H1 (cell line): ENCODE data around the gene CDKL1. TPM values are rescaled to one million over a fixed set of nuclear protein-coding genes. Genes with fewer than 3 reads are reported as not detected.

ENCODE experiments used
- CTCF ChIA-PET: fragments of 300-600 bp; sonication (Branson Sonifier 250); formaldehyde crosslinking; loops from one replicate; lab custom pipeline; 2021; ENCODE audit not compliant: partially characterized antibody; lab: Charles Lee
- POLR2A ChIA-PET: fragments of 300-600 bp; sonication (Branson Sonifier 250); formaldehyde crosslinking; loops from one replicate; lab custom pipeline; 2021; ENCODE audit warnings: inconsistent platforms; ENCODE audit not compliant: partially characterized antibody; lab: Charles Lee
- DNase-seq, 2 experiments: peaks; one replicate each; pipeline versions ENCODE4 v3.0.0 to v3.0.0-alpha.2; 2010 to 2022; ENCODE audit warnings: low spot score in 2 of 2, low read depth in 1 of 2, mixed read lengths in 1 of 2
- FAIRE-seq: peaks from 2 replicates; lab custom pipeline; 2011; peaks lifted over from hg19 to GRCh38; lab: Jason Lieb, UNC
- H2AFZ ChIP-seq: 2 replicates; pipeline ENCODE4 v1.8.1; 2012; ENCODE audit warnings: low read length, inconsistent platforms
- H2AK5ac ChIP-seq: 2 replicates; pipeline ENCODE4 v1.6.1; 2013; ENCODE audit warnings: low read depth, low read length
- H2BK120ac ChIP-seq: replicated peaks from 2 replicates; pipeline ENCODE3; 2013; ENCODE audit warnings: low read depth, low read length, inconsistent platforms
- H2BK12ac ChIP-seq: 2 replicates; pipeline ENCODE4 v1.6.1; 2013; ENCODE audit warnings: low read depth, low read length
- H2BK15ac ChIP-seq: 2 replicates; pipeline ENCODE4 v1.6.1; 2013; ENCODE audit warnings: low read length
- H2BK20ac ChIP-seq: 2 replicates; pipeline ENCODE4 v1.6.1; 2013; ENCODE audit warnings: low read length
- H2BK5ac ChIP-seq: 2 replicates; pipeline ENCODE4 v1.6.1; 2013; ENCODE audit warnings: low read depth, low read length
- H3K14ac ChIP-seq: 2 replicates; pipeline ENCODE4 v1.6.1; 2013; ENCODE audit warnings: inconsistent platforms; ENCODE audit not compliant: insufficient read length
- H3K18ac ChIP-seq: 2 replicates; pipeline ENCODE4 v1.6.1; 2013; ENCODE audit warnings: low read length; ENCODE audit errors: extremely low read depth
- H3K23ac ChIP-seq: 2 replicates; pipeline ENCODE4 v1.6.1; 2013; ENCODE audit warnings: inconsistent platforms; ENCODE audit not compliant: insufficient read length
- H3K23me2 ChIP-seq: 2 replicates; pipeline ENCODE4 v1.6.1; 2013; ENCODE audit warnings: low read depth, low read length
- H3K27ac ChIP-seq: 2 replicates; pipeline ENCODE4 v1.6.1; 2011; ENCODE audit warnings: low read depth, low read length, inconsistent platforms
- H3K27me3 ChIP-seq, 4 experiments: replicated peaks in 1 of 4; 1 replicate in 1 of 4; 2 replicates in 3 of 4; pipeline versions ENCODE4 v1.6.1 to v1.8.1; 2011 to 2013; ENCODE audit warnings: low read length in 3 of 4, mild to moderate bottlenecking in 3 of 4, inconsistent platforms in 2 of 4, mixed read lengths in 2 of 4, moderate library complexity in 1 of 4; ENCODE audit not compliant: control insufficient read depth in 3 of 4, insufficient read depth in 3 of 4; ENCODE audit errors: extremely low read depth in 1 of 4
- H3K36me3 ChIP-seq, 4 experiments: 2 replicates each; pipeline versions ENCODE4 v1.6.1 to v1.8.1; 2011 to 2013; ENCODE audit warnings: mild to moderate bottlenecking in 4 of 4, low read length in 3 of 4, moderate library complexity in 2 of 4, control low read depth in 1 of 4, inconsistent platforms in 1 of 4; ENCODE audit not compliant: insufficient read depth in 4 of 4, control insufficient read depth in 2 of 4
- H3K4ac ChIP-seq: replicated peaks from 2 replicates; pipeline ENCODE3; 2013; ENCODE audit warnings: low read length, low read depth, mixed read lengths, inconsistent platforms; ENCODE audit not compliant: insufficient read length
- H3K4me1 ChIP-seq, 4 experiments: replicated peaks in 1 of 4; 1 replicate in 1 of 4; 2 replicates in 3 of 4; pipeline versions ENCODE4 v1.6.1 to v1.8.1; 2011 to 2013; ENCODE audit warnings: low read length in 3 of 4, inconsistent platforms in 2 of 4, mixed read lengths in 1 of 4; ENCODE audit not compliant: insufficient read depth in 4 of 4, control insufficient read depth in 3 of 4
- H3K4me2 ChIP-seq, 2 experiments: 2 replicates each; pipeline versions ENCODE4 v1.6.1 to v1.8.1; 2011 to 2013; ENCODE audit warnings: low read depth in 2 of 2, low read length in 2 of 2, control low read depth in 1 of 2, inconsistent platforms in 1 of 2, mild to moderate bottlenecking in 1 of 2; ENCODE audit not compliant: insufficient read depth in 1 of 2
- H3K4me3 ChIP-seq, 4 experiments: fragments of 200-600, 300-600 bp in 1 of 4; sonication (generic), shearing (Covaris generic), sonication (Bioruptor Twin) in 1 of 4; 2 replicates each; pipeline versions ENCODE4 v1.5.1 to v1.8.1; 2011 to 2016; ENCODE audit warnings: low read length in 4 of 4, low read depth in 3 of 4, control low read depth in 2 of 4, inconsistent platforms in 2 of 4, mild to moderate bottlenecking in 2 of 4, mixed read lengths in 1 of 4, moderate library complexity in 1 of 4; ENCODE audit not compliant: insufficient read depth in 2 of 4; ENCODE audit errors: extremely low read depth in 1 of 4
- H3K56ac ChIP-seq: replicated peaks from 2 replicates; pipeline ENCODE3; 2013; ENCODE audit warnings: low read depth, mild to moderate bottlenecking, mixed read lengths, low read length, inconsistent platforms; ENCODE audit not compliant: insufficient read length
- H3K79me1 ChIP-seq: 2 replicates; pipeline ENCODE4 v1.6.1; 2013; ENCODE audit warnings: low read depth, low read length, control low read depth
- H3K79me2 ChIP-seq, 2 experiments: 2 replicates each; pipeline versions ENCODE4 v1.6.1 to v1.8.1; 2012 to 2013; ENCODE audit warnings: low read length in 2 of 2, mild to moderate bottlenecking in 2 of 2, inconsistent platforms in 1 of 2; ENCODE audit not compliant: insufficient read depth in 2 of 2, control insufficient read depth in 1 of 2
- H3K9ac ChIP-seq, 4 experiments: replicated peaks in 1 of 4; 1 replicate in 1 of 4; 2 replicates in 3 of 4; pipeline versions ENCODE4 v1.6.1 to v1.8.1; 2011 to 2013; ENCODE audit warnings: low read depth in 3 of 4, low read length in 3 of 4, control low read depth in 2 of 4, mild to moderate bottlenecking in 2 of 4, moderate library complexity in 2 of 4, inconsistent platforms in 1 of 4; ENCODE audit errors: extremely low read depth in 1 of 4
- H3K9me3 ChIP-seq, 2 experiments: 2 replicates each; pipeline versions ENCODE4 v1.6.1 to v1.8.1; 2012 to 2013; ENCODE audit warnings: mild to moderate bottlenecking in 2 of 2, moderate library complexity in 2 of 2, control low read depth in 1 of 2, inconsistent platforms in 1 of 2, low read depth in 1 of 2, low read length in 1 of 2, mixed read lengths in 1 of 2; ENCODE audit not compliant: insufficient read depth in 2 of 2
- H4K20me1 ChIP-seq, 2 experiments: replicated peaks in 1 of 2; 2 replicates each; pipeline versions ENCODE3 to v1.8.1; 2011 to 2013; ENCODE audit warnings: inconsistent platforms in 2 of 2, low read length in 2 of 2, mild to moderate bottlenecking in 1 of 2; ENCODE audit not compliant: insufficient read depth in 2 of 2, control insufficient read depth in 1 of 2
- H4K5ac ChIP-seq: 2 replicates; pipeline ENCODE4 v1.6.1; 2013; ENCODE audit warnings: low read length, low read depth, mixed read lengths, inconsistent platforms; ENCODE audit not compliant: insufficient read length
- H4K8ac ChIP-seq: 2 replicates; pipeline ENCODE4 v1.8.0; 2013; ENCODE audit warnings: mild to moderate bottlenecking, moderate library complexity, low read length, inconsistent platforms; ENCODE audit not compliant: insufficient read depth; ENCODE audit errors: extremely low read depth
- H4K91ac ChIP-seq: replicated peaks from 2 replicates; pipeline ENCODE3; 2013; ENCODE audit warnings: low read length, mixed read lengths, inconsistent platforms; ENCODE audit not compliant: insufficient read length
- CHD2 ChIP-seq: IDR thresholded peaks from 2 replicates; pipeline ENCODE4 v1.6.1; 2012; ENCODE audit warnings: low read length, improper control_type of control experiment
- CREB1 ChIP-seq: IDR thresholded peaks from 2 replicates; pipeline ENCODE4 v1.6.1; 2012; ENCODE audit warnings: inconsistent platforms
- EP300 ChIP-seq, 2 experiments: IDR thresholded peaks; 1 replicate in 1 of 2; 2 replicates in 1 of 2; pipeline ENCODE4 v1.6.1; 2011 to 2012; ENCODE audit warnings: low read depth in 2 of 2, low read length in 2 of 2, mild to moderate bottlenecking in 2 of 2, borderline replicate concordance in 1 of 2, inconsistent platforms in 1 of 2, moderate library complexity in 1 of 2
- HDAC6 ChIP-seq: IDR thresholded peaks from one replicate; pipeline ENCODE4 v1.7.1; 2012; ENCODE audit warnings: low read depth, mild to moderate bottlenecking, inconsistent platforms, low read length, moderate library complexity
- NANOG ChIP-seq: IDR thresholded peaks from 2 replicates; pipeline ENCODE4 v1.6.1; 2011; ENCODE audit warnings: low read length, low read depth, mild to moderate bottlenecking, inconsistent platforms; ENCODE audit not compliant: insufficient read depth, poor library complexity, severe bottlenecking
- POLR2A ChIP-seq, 2 experiments: IDR thresholded peaks; 1 replicate in 1 of 2; 2 replicates in 1 of 2; pipeline ENCODE4 v1.6.1; 2011; ENCODE audit warnings: low read depth in 2 of 2, low read length in 2 of 2, mild to moderate bottlenecking in 2 of 2; ENCODE audit errors: control extremely low read depth in 1 of 2
- POLR2AphosphoS5 ChIP-seq: IDR thresholded peaks from 2 replicates; pipeline ENCODE4 v1.6.1; 2011; ENCODE audit warnings: low read depth, low read length
- RNF2 ChIP-seq: fragments of 200-900, 300-1000 bp; sonication (generic); IDR thresholded peaks from 2 replicates; pipeline ENCODE4 v1.7.1; 2016; ENCODE audit warnings: borderline replicate concordance, low read depth, mild to moderate bottlenecking, antibody characterized with exemption, low read length; ENCODE audit not compliant: poor library complexity, severe bottlenecking; ENCODE audit errors: missing control alignments
- SAP30 ChIP-seq: fragments of 300-600 bp; sonication (generic); IDR thresholded peaks from 2 replicates; pipeline ENCODE4 v1.7.1; 2012; ENCODE audit warnings: low read length, moderate library complexity, mild to moderate bottlenecking, inconsistent platforms; ENCODE audit not compliant: insufficient read depth, insufficient replicate concordance
- WGBS, 2 experiments: shearing (Covaris generic) in 1 of 2; methylation state at CpG; one replicate each; pipeline versions ENCODE4 v1.1.6 to v1.1.7; 2013 to 2015; ENCODE audit warnings: low lambda C conversion rate in 2 of 2, mixed read lengths in 2 of 2, inconsistent platforms in 1 of 2, low coverage in 1 of 2, missing lambda C conversion rate in 1 of 2; ENCODE audit not compliant: insufficient replicate concordance in 2 of 2, insufficient coverage in 1 of 2, insufficient read length in 1 of 2; ENCODE audit errors: extremely low coverage in 1 of 2, missing lambda C conversion rate in 1 of 2; 5-methylcytosine and 5-hydroxymethylcytosine counted together
- polyA plus RNA-seq, 7 experiments: library from polyadenylated mRNA; depleted of rRNA in 3 of 7; stranded (reverse) in 5 of 7; unstranded in 2 of 7; fragments of >200 nt in 5 of 7; fragments of 200-250 nt in 2 of 7; gene quantifications; 1 replicate in 5 of 7; 2 replicates in 1 of 7; 4 replicates in 1 of 7; pipeline versions ENCODE4 v1.2.1 to v1.2.3, GENCODE V29; 2011 to 2013; ENCODE audit warnings: missing spikeins in 2 of 7, mixed read lengths in 2 of 7
- total RNA-seq: library from RNA; stranded (reverse); fragmentation: NEBNext Ultra II Directional; extraction: Animal tissue kit (Norgen Biotek cat#: 25700); gene quantifications from 2 replicates; pipeline ENCODE4 v1.2.1, GENCODE V29; 2021

CDKL1 gene
- total and polyA plus RNA-seq, 2 of the 8 experiments (the other 6 are each of a cell fraction or from before 2014, with no cell fraction given) = 1.2 to 2.2 TPM

DNA sequence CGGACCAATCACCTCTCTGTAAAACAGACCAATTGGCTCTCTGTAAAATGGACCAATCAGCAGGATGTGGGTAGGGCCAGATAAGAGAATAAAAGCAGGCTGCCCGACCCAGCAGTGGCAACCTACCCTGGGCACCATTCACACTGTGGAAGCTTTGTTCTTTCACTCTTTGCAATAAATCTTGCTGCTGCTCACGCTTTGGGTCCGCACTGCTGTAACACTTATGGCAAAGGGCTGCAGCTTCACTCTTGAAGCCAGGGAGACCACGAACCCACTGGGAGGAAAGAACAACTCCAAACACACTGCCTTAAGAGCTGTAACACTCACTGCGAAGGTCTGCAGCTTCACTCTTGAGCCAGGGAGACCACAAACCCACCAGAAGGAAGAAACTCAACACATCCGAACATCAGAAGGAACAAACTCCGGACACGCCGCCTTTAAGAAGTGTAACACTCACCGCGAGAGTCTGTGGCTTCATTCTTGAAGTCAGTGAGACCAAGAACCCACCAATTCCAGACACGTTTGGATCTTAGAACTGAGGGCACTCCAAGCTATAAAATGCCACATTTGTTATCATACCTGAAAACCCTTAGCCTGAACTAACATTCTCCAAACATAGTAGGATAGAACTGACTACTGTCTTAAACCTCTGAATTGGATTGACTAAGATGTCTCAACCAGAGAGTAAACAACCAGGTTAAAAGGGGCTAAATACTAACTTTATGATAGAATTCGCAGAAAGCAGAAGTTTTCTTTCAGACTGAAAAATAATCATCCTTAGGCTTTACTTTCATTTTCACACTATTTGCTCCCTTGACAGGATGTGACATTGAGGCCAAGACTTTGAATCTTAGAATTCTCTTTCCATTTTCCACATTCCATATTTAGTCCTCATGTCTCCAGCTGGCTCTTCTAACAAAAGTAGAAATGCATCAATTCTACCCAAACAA lies 33.6 kb downstream of the CDKL1 start:
- H2BK12ac ChIP-seq = no peak overlapping the region
- no peak overlapping the region for H3K27ac ChIP-seq
- no peak overlapping the region for H2BK5ac ChIP-seq
- 0 out of 2 replicates have a peak overlapping the region, but pooled peaks have one; percentile 7 for H4K8ac ChIP-seq
- H3K4ac ChIP-seq = no peak overlapping the region
- H3K36me3 ChIP-seq = no peaks in the 10 kb centered on the region
- H3K4me3 ChIP-seq = no peak overlapping the region
- no peak overlapping the region for H2BK15ac ChIP-seq
- no peaks in the 10 kb centered on the region for H3K79me1 ChIP-seq
- no peaks in the 10 kb centered on the region for H3K79me2 ChIP-seq
- no peaks in the 10 kb centered on the region for H4K20me1 ChIP-seq
- no peak overlapping the region for H4K5ac ChIP-seq
- POLR2A ChIA-PET = interaction anchor here (0.9 kb wide), 1 partner anchor 25 kb away, joined by 3 read pairs; no protein-coding TSS in a partner anchor
- no peak overlapping the region for H3K18ac ChIP-seq
- H3K23me2 ChIP-seq = no peaks in the 10 kb centered on the region; the same call in 1 of the 2 replicates
- H3K14ac ChIP-seq = no peak overlapping the region
- H2BK120ac ChIP-seq = no peak overlapping the region
- no peaks in the 10 kb centered on the region for H3K4me1 ChIP-seq
- no peaks in the 10 kb centered on the region; a peak in 1 of 7 replicates for H3K27me3 ChIP-seq
- no peak for FAIRE-seq
- no peak overlapping the region for H3K56ac ChIP-seq
- DNase-seq = no peak
- CTCF ChIA-PET = interaction anchor here (0.7 to 1.8 kb wide), 5 partner anchors 22 to 169 kb away, joined by 3 to 4 read pairs (median 3); partner anchors contain the start of genes L2HGDH and MAP4K5
- no peak overlapping the region for H3K23ac ChIP-seq
- WGBS, 2 experiments = 91% methylated on average over 13 of the region's 14 CpGs; no CpG with 5 or more reads in 1 of the 2 experiments
- H3K9ac ChIP-seq = no peak overlapping the region
- no peak overlapping the region for H4K91ac ChIP-seq
- H2AFZ ChIP-seq = no peak overlapping the region
- TF ChIP-seq RNF2 (no peak), CHD2 (no peak), CREB1 (no peak), POLR2A (IDR thresholded peaks at IDR 0.05; ENCODE audit: control extremely low read depth in 1 of 2, low read depth in 2 of 2, low read length in 2 of 2) (no peak), POLR2AphosphoS5 (no peak), NANOG (no peak), HDAC6 (no peak), SAP30 (no peak), EP300 (IDR thresholded peaks at IDR 0.05; ENCODE audit: borderline replicate concordance in 1 of 2, low read depth in 2 of 2, low read length in 2 of 2) (no peak)
- TF ChIP-seq, all 59 proteins: peak for 0
- Histone ChIP-seq H2BK20ac (no peak overlapping the region), H3K4me2 (no peak overlapping the region), H3K9me3 (peaks cover 0 to 2% of the 10 kb centered on the region in 2 experiments; a peak in 1 of 4 replicates), H2AK5ac (no peak overlapping the region)
